Neuron (in vitro differentiated cells): Measurements from ENCODE around the gene SYT9.
"Not testable (repeated sequence)": the region's sequence is repeated elsewhere in the genome, so short reads cannot be mapped to it uniquely, and the experiment has no call there.

Experiments
- H2AFZ ChIP-seq: one replicate; pipeline ENCODE4 v1.6.1; 2013; ENCODE audit warnings: low read depth, mild to moderate bottlenecking, inconsistent platforms, low read length, moderate library complexity
- H3K27me3 ChIP-seq: one replicate; pipeline ENCODE4 v1.6.1; 2013; ENCODE audit warnings: low read length; ENCODE audit not compliant: insufficient read depth
- H3K36me3 ChIP-seq: one replicate; pipeline ENCODE4 v1.6.1; 2013; ENCODE audit warnings: low read length; ENCODE audit not compliant: insufficient read depth
- H3K4me1 ChIP-seq: one replicate; pipeline ENCODE4 v1.6.1; 2013; ENCODE audit warnings: low read length; ENCODE audit not compliant: insufficient read depth
- H3K4me3 ChIP-seq: 2 replicates; pipeline ENCODE4 v1.5.1; 2013; ENCODE audit warnings: mild to moderate bottlenecking, low read length, moderate library complexity
- H3K9me3 ChIP-seq: one replicate; pipeline ENCODE4 v1.6.1; 2013; ENCODE audit warnings: low read length

SYT9 gene

DNA sequence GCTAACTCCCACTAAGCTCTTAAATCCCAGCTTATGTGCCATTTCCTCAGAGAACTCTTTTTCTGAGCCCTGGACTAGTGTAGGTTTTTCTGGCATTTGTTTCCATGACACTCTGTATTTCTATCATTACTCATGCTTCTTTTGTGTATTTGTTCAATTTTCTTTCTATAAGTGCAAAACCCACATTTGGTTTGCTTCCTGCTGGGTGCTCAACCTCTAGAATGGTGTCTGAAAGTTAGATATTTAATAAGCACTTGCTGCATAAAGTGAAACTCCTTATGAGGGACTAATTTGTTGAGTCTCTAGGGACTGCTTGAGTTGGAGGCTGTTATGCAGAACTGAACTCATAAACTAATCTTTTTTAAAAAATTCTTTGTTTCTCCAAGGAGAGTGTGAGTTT lies 68.6 kb downstream of the SYT9 start:
- H3K4me1 ChIP-seq, result no peaks in the 10 kb centered on the region
- no peaks in the 10 kb centered on the region for H3K27me3 ChIP-seq
- no peak overlapping the region for H3K4me3 ChIP-seq
- no peaks in the 10 kb centered on the region for H3K36me3 ChIP-seq
- H2AFZ ChIP-seq, result no peak overlapping the region
- H3K9me3 ChIP-seq, result no peaks in the 10 kb centered on the region

- Histone ChIP-seq H3K9me3 (no peaks in the 10 kb centered on the region), H3K27me3 (no peaks in the 10 kb centered on the region), H2AFZ (no peak overlapping the region), H3K4me1 (no peaks in the 10 kb centered on the region), H3K36me3 (no peaks in the 10 kb centered on the region), H3K4me3 (no peak overlapping the region)
These were observed 70.1 kb downstream of the SYT9 start for GRCh38 chr11:7321473-7322450.

GRCh38 chr11:7332451-7332850 lies 80.7 kb downstream of the SYT9 start:
- Histone ChIP-seq H2AFZ (no peak overlapping the region), H3K36me3 (no peaks in the 10 kb centered on the region), H3K27me3 (no peaks in the 10 kb centered on the region), H3K4me3 (no peak overlapping the region), H3K4me1 (no peaks in the 10 kb centered on the region), H3K9me3 (no peaks in the 10 kb centered on the region)

GRCh38 chr11:7332962-7333361 lies 81.3 kb downstream of the SYT9 start:
- Histone ChIP-seq H3K9me3 (no peaks in the 10 kb centered on the region), H3K27me3 (no peaks in the 10 kb centered on the region), H2AFZ (no peak overlapping the region), H3K4me1 (no peaks in the 10 kb centered on the region), H3K36me3 (no peaks in the 10 kb centered on the region), H3K4me3 (no peak overlapping the region)

GRCh38 chr11:7335442-7335841 lies 83.7 kb downstream of the SYT9 start:
- H3K9me3 ChIP-seq, H3K4me1 ChIP-seq: not testable (repeated sequence)

GRCh38 chr11:7341551-7341950 lies 89.8 kb downstream of the SYT9 start:
- H3K4me3 ChIP-seq, result no peak overlapping the region
- H3K36me3 ChIP-seq, result no peaks in the 10 kb centered on the region
- H2AFZ ChIP-seq, result no peak overlapping the region
- H3K27me3 ChIP-seq, result no peaks in the 10 kb centered on the region
- no peaks in the 10 kb centered on the region for H3K9me3 ChIP-seq
- no peaks in the 10 kb centered on the region for H3K4me1 ChIP-seq

More at GRCh38 chr11:7335442-7335841, 83.7 kb downstream of the SYT9 start:
- H3K27me3 ChIP-seq, H3K36me3 ChIP-seq, H3K4me3 ChIP-seq, H2AFZ ChIP-seq: not testable (repeated sequence)

- Histone ChIP-seq H3K9me3 (no peaks in the 10 kb centered on the region), H3K4me3 (no peak overlapping the region)
These were observed 96.1 kb downstream of the SYT9 start for GRCh38 chr11:7347611-7348431.

GRCh38 chr11:7348432-7349304 lies 97.0 kb downstream of the SYT9 start:
- H3K36me3 ChIP-seq, result no peaks in the 10 kb centered on the region
- no peaks in the 10 kb centered on the region for H3K9me3 ChIP-seq
- no peaks in the 10 kb centered on the region for H3K4me1 ChIP-seq
- no peak overlapping the region for H3K4me3 ChIP-seq
- H3K27me3 ChIP-seq, result no peaks in the 10 kb centered on the region
- no peak overlapping the region for H2AFZ ChIP-seq

More at GRCh38 chr11:7347611-7348431, 96.1 kb downstream of the SYT9 start:
- Histone ChIP-seq H3K27me3 (no peaks in the 10 kb centered on the region), H3K4me1 (no peaks in the 10 kb centered on the region), H2AFZ (no peak overlapping the region), H3K36me3 (no peaks in the 10 kb centered on the region)

DNA sequence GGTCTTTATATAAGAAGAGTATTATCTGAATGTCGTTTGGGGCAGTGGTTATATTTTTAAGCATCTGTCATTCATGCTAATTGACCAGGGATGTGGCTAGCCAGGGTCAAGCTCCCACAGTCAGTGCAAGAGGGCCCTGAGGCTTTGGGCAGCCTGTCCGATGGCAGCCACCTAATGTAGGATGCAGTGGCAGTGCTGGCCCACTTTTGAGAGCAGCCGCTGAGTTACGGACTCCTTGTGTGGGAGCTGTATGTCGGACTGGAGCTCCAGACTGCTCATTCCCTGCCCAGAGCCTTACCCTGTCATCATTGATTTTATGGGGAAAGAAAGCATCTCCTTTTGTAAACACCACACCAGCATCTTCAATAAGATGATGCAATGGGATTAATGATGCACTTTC lies 99.5 kb downstream of the SYT9 start:
- H2AFZ ChIP-seq, result no peak overlapping the region
- no peaks in the 10 kb centered on the region for H3K9me3 ChIP-seq
- H3K27me3 ChIP-seq, result no peaks in the 10 kb centered on the region
- H3K4me1 ChIP-seq, result no peaks in the 10 kb centered on the region
- no peak overlapping the region for H3K4me3 ChIP-seq
- H3K36me3 ChIP-seq, result no peaks in the 10 kb centered on the region

- Histone ChIP-seq H3K27me3 (no peaks in the 10 kb centered on the region), H3K4me3 (no peak overlapping the region), H3K36me3 (no peaks in the 10 kb centered on the region), H2AFZ (no peak overlapping the region), H3K4me1 (no peaks in the 10 kb centered on the region), H3K9me3 (no peaks in the 10 kb centered on the region)
These were observed 101.4 kb downstream of the SYT9 start for GRCh38 chr11:7353100-7353499.

DNA sequence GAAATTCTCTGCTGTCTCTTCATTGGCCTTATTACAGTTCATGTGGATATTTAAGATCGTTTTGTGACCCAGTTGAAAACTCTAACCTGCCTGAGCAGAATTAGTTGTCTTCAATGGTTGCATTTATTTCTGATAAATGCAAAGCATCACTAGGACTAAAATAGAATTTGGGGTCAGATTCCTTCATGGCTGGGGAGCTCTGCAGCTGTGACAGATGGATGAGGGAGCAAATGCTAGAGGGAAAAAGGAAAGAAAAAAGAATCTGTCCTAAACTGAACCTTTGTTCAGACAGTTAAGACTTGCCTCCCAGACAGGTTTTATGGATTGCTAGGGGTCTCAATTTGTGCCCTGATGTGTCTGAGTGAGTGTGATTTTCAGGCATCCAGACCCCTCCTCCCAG lies 113.0 kb downstream of the SYT9 start:
- H3K9me3 ChIP-seq, result no peaks in the 10 kb centered on the region
- no peak overlapping the region for H2AFZ ChIP-seq
- no peaks in the 10 kb centered on the region for H3K36me3 ChIP-seq

DNA sequence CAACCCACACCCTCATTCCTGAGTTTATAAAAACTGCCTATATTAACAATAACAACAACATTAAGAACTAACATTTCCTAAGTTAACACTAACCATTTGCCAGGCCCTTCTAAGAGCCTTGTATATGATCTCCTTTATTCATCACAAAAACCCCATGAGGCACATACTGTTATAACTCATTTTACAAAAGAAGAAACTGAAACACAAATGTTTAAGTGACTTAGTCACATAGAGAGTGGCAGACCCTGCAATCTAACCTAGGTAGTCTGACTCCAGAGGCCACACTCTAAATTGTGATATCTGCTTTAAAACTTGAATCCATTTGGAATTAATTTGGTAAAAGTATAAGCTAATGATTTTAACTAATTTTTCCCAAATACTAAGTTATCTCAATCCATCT lies 116.1 kb downstream of the SYT9 start:
- no peaks in the 10 kb centered on the region for H3K4me1 ChIP-seq
- no peaks in the 10 kb centered on the region for H3K27me3 ChIP-seq
- no peaks in the 10 kb centered on the region for H3K9me3 ChIP-seq
- H3K4me3 ChIP-seq, result no peak overlapping the region
- no peak overlapping the region for H2AFZ ChIP-seq
- H3K36me3 ChIP-seq, result no peaks in the 10 kb centered on the region

More for the DNA sequence above, 113.0 kb downstream of the SYT9 start:
- H3K27me3 ChIP-seq, result no peaks in the 10 kb centered on the region
- no peaks in the 10 kb centered on the region for H3K4me1 ChIP-seq
- H3K4me3 ChIP-seq, result no peak overlapping the region
